ENCODE data around the gene SCAI. TPM values are rescaled to one million over a fixed set of nuclear protein-coding genes. Genes with fewer than 3 reads are reported as not detected.

Gene SCAI
- total RNA-seq, 1 experiment from 2014 or later, result 15.5 TPM

GRCh38 chr9:124913378-124913777, 229.9 kb downstream of the SCAI start:
- Histone ChIP-seq H4K91ac (ENCODE audit: insufficient read length, low read depth, low read length) (no peak overlapping the region), H3K79me1 (ENCODE audit: insufficient read depth, low read depth, low read length, poor library complexity, severe bottlenecking) (no peaks in the 10 kb centered on the region), H2BK15ac (ENCODE audit: low read depth, low read length) (no peak overlapping the region), H3K9me3 (ENCODE audit: control insufficient read depth, low read depth, low read length) (no peaks in the 10 kb centered on the region), H4K8ac (replicated peaks; ENCODE audit: insufficient read length, low read depth, low read length) (no peak overlapping the region), H3K4me2 (ENCODE audit: insufficient read depth, insufficient read length, low read length) (no peak overlapping the region), H3K27ac (ENCODE audit: insufficient read length, low read depth, low read length) (no peak overlapping the region), H4K20me1 (ENCODE audit: control insufficient read depth, insufficient read depth, insufficient read length) (no peaks in the 10 kb centered on the region), H3K56ac (ENCODE audit: insufficient read length, low read depth, low read length) (no peak overlapping the region), H2BK12ac (ENCODE audit: insufficient read length, low read depth, low read length) (no peak overlapping the region), H3K4ac (ENCODE audit: low read depth, low read length) (no peak overlapping the region), H3K4me1 (ENCODE audit: insufficient read depth, low read length) (no peaks in the 10 kb centered on the region), H2AFZ (ENCODE audit: low read length) (no peak overlapping the region), H3K18ac (ENCODE audit: insufficient read length, low read depth, low read length) (no peak overlapping the region), H3K23me2 (ENCODE audit: insufficient read length, low read depth, low read length, poor library complexity, severe bottlenecking) (no peaks in the 10 kb centered on the region), H3T11ph (ENCODE audit: low read length) (no peak overlapping the region), H2BK120ac (ENCODE audit: low read depth, low read length, poor library complexity, severe bottlenecking) (no peak overlapping the region), H2BK5ac (ENCODE audit: insufficient read length, low read length) (no peak overlapping the region), H3K9ac (ENCODE audit: extremely low read depth, insufficient read length, low read length) (no peak overlapping the region), H4K5ac (ENCODE audit: insufficient read length, low read depth, low read length) (no peak overlapping the region), H3K27me3 (ENCODE audit: insufficient read depth, low read length) (no peaks in the 10 kb centered on the region), H2AK5ac (ENCODE audit: insufficient read length, low read length) (no peak overlapping the region), H3K79me2 (ENCODE audit: insufficient read depth, low read length) (no peaks in the 10 kb centered on the region), H2BK20ac (ENCODE audit: low read depth, low read length, poor library complexity, severe bottlenecking) (no peak overlapping the region), H3K14ac (ENCODE audit: insufficient read depth, low read length) (no peak overlapping the region), H3K23ac (ENCODE audit: insufficient read length, low read depth, low read length) (no peak overlapping the region)
- Mint-ChIP-seq H3K4me1 (no peaks in the 10 kb centered on the region), H3K4me3 (no peak overlapping the region), H3K27me3 (ENCODE audit: low read depth) (no peaks in the 10 kb centered on the region), H3K9me3 (no peaks in the 10 kb centered on the region), H3K36me3 (ENCODE audit: insufficient read depth in 1 of 3, low read depth in 3 of 3) (peaks cover 0 to 13% (median 6%) of the 10 kb centered on the region in 3 experiments; a peak in 3 of 7 replicates), H3K27ac (no peak overlapping the region)
- no CpG with 5 or more reads among the region's 2 CpGs for WGBS (ENCODE audit: extremely low coverage, insufficient read length, low lambda C conversion rate)
- no peak for TF ChIP-seq CTCF (conservative IDR thresholded peaks at IDR 0.05)
- no peak for DNase-seq

Measured in H9 (cell line).